ENCODE measurements around the gene ELFN2. TPM values are rescaled to one million over a fixed set of nuclear protein-coding genes. Genes with fewer than 3 reads are reported as not detected.

Gene ELFN2
- total RNA-seq, 2 experiments from 2014 or later: 0.63 to 1.8 TPM

DNA sequence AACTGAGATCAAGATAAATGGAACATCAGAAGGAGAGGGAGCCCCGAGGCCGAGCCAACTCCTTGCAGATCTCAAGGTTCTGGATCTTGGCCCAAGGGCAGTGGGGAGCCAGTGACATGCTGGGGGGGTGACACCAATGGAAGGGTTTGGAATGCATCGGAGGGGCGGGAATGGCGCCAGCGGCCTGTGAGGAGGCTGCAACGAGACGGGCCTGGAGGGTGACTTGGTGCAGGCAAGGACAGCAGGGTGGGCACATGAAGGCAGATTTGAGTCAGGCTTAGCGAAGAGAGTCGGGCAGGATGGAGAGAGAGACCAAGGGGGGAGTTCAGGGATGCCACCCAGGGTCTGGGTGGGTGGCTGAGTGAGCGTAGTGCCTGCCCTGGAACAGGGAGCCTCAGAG lies 23.2 kb downstream of the ELFN2 start:
- no peaks in the 10 kb centered on the region for H3K79me2 ChIP-seq (ENCODE audit: insufficient read depth, low read depth, low read length)
- ChIA-PET POLR2A (no interaction called here), CTCF (ENCODE audit: unreplicated experiment) (no interaction called here)
- no peaks in the 10 kb centered on the region for H4K20me1 ChIP-seq (ENCODE audit: insufficient read depth, low read length)
- H3K4me2 ChIP-seq (ENCODE audit: low read length): no peak overlapping the region
- H3K27ac ChIP-seq (ENCODE audit: low read depth, low read length, poor library complexity, severe bottlenecking): no peak overlapping the region
- H3K4me1 ChIP-seq (ENCODE audit: insufficient read depth, low read length, poor library complexity, severe bottlenecking): peaks cover 2% of the 10 kb centered on the region
- no peak overlapping the region for H3K4me3 ChIP-seq (ENCODE audit: low read depth, low read length, poor library complexity, severe bottlenecking)
- no peak for DNase-seq (ENCODE audit: low spot score)
- no peaks in the 10 kb centered on the region for H3K9me3 ChIP-seq (ENCODE audit: low read length)
- H3K36me3 ChIP-seq (ENCODE audit: insufficient read depth, low read length): no peaks in the 10 kb centered on the region
- intact Hi-C loops (cut with micrococcal nuclease; ENCODE audit: unreplicated experiment): no loop called here
- H2AFZ ChIP-seq (ENCODE audit: low read length): no peak overlapping the region
- no TSS peak for BruUV-seq (replicated peaks)
- H3K9me2 ChIP-seq (ENCODE audit: insufficient read depth, low read length): no peaks in the 10 kb centered on the region
- TF ChIP-seq, protein P1, sequence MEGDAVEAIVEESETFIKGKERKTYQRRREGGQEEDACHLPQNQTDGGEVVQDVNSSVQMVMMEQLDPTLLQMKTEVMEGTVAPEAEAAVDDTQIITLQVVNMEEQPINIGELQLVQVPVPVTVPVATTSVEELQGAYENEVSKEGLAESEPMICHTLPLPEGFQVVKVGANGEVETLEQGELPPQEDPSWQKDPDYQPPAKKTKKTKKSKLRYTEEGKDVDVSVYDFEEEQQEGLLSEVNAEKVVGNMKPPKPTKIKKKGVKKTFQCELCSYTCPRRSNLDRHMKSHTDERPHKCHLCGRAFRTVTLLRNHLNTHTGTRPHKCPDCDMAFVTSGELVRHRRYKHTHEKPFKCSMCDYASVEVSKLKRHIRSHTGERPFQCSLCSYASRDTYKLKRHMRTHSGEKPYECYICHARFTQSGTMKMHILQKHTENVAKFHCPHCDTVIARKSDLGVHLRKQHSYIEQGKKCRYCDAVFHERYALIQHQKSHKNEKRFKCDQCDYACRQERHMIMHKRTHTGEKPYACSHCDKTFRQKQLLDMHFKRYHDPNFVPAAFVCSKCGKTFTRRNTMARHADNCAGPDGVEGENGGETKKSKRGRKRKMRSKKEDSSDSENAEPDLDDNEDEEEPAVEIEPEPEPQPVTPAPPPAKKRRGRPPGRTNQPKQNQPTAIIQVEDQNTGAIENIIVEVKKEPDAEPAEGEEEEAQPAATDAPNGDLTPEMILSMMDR (conservative IDR thresholded peaks at IDR 0.05; ENCODE audit: low read length): no peak
- TF ChIP-seq EZH2phosphoT487 (IDR thresholded peaks at IDR 0.05; ENCODE audit: borderline replicate concordance, low read depth, low read length): no peak

DNA sequence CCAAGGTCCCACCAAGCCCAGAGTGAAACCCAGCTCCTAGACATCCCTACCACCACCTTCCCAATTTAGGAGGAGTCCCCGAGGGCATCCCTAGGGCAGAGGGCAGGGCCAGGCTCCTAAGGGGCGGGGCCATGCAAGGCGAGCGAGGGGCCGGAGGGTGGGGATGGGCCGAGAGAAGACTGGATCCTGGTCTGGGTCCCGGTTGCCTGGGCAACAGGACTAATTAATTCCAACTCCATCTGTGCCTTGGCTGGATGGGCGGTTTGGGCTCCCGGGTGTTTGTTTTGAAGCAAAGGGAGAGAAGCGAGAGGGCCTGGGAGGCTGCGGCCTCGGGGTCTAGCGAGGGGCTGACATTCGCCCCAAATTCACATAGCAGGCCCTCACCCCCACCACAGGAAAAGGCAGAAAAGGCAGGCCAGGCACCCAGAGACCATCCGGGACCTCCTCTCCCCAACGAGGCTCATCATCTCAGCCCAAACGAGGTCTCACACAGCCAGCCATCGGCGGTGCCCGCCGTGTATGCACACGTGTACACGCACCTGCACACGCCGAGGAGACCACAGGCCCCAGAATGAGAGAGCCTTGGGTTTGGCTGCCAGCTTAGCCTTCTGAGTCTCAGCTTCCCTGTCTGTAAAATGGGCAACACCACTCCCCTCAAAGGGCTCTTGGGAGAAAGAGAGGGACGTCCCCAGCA lies 23.9 kb downstream of the ELFN2 start:
- no peaks in the 10 kb centered on the region for H3K36me3 ChIP-seq (ENCODE audit: insufficient read depth, low read length)
- CTCF ChIA-PET (ENCODE audit: unreplicated experiment): interaction anchor here (0.6 kb wide), 1 partner anchor 108 kb away, joined by 3 read pairs; no protein-coding TSS in a partner anchor
- no peaks in the 10 kb centered on the region for H3K4me1 ChIP-seq (ENCODE audit: insufficient read depth, low read length, poor library complexity, severe bottlenecking)
- H3K4me2 ChIP-seq (ENCODE audit: low read length): no peak overlapping the region
- no peak for TF ChIP-seq EZH2phosphoT487 (IDR thresholded peaks at IDR 0.05; ENCODE audit: borderline replicate concordance, low read depth, low read length)
- TF ChIP-seq, protein P1 (conservative IDR thresholded peaks at IDR 0.05; ENCODE audit: low read length): no peak
- no peaks in the 10 kb centered on the region for H3K9me2 ChIP-seq (ENCODE audit: insufficient read depth, low read length)
- H3K27ac ChIP-seq (ENCODE audit: low read depth, low read length, poor library complexity, severe bottlenecking): no peak overlapping the region
- no peak overlapping the region for H3K4me3 ChIP-seq (ENCODE audit: low read depth, low read length, poor library complexity, severe bottlenecking)
- no peak for DNase-seq (ENCODE audit: low spot score)
- BruUV-seq (replicated peaks): no TSS peak
- intact Hi-C loops (cut with micrococcal nuclease; ENCODE audit: unreplicated experiment): no loop called here
- H2AFZ ChIP-seq (ENCODE audit: low read length): no peak overlapping the region
- H3K79me2 ChIP-seq (ENCODE audit: insufficient read depth, low read depth, low read length): no peaks in the 10 kb centered on the region
- POLR2A ChIA-PET: no interaction called here
- no peaks in the 10 kb centered on the region for H4K20me1 ChIP-seq (ENCODE audit: insufficient read depth, low read length)
- H3K9me3 ChIP-seq (ENCODE audit: low read length): no peaks in the 10 kb centered on the region

DNA sequence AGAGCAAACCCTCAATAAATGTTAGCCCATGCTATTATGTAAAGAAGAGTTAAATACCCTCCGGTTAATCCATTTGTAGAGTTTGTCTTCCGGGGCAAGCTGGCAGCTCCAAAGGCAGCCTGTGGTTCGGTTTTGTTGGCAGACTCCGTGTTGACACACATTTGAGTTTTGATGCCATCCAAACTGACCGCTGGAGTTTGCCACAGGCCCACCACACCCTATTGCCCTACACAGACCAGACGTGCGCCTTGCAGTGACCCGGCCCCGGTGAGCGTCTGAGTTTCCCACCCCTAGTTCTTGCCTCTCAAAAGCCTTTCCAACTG lies 25.1 kb downstream of the ELFN2 start:
- no peak for DNase-seq (ENCODE audit: low spot score)
- H3K9me3 ChIP-seq (ENCODE audit: low read length): no peaks in the 10 kb centered on the region
- H3K4me1 ChIP-seq (ENCODE audit: insufficient read depth, low read length, poor library complexity, severe bottlenecking): no peaks in the 10 kb centered on the region
- TF ChIP-seq EZH2phosphoT487 (IDR thresholded peaks at IDR 0.05; ENCODE audit: borderline replicate concordance, low read depth, low read length): no peak
- TF ChIP-seq, protein P1 (conservative IDR thresholded peaks at IDR 0.05; ENCODE audit: low read length): no peak
- H4K20me1 ChIP-seq (ENCODE audit: insufficient read depth, low read length): no peaks in the 10 kb centered on the region
- no peaks in the 10 kb centered on the region for H3K36me3 ChIP-seq (ENCODE audit: insufficient read depth, low read length)
- no TSS peak for BruUV-seq (replicated peaks)
- ChIA-PET CTCF (ENCODE audit: unreplicated experiment) (no interaction called here), POLR2A (no interaction called here)
- no peaks in the 10 kb centered on the region for H3K79me2 ChIP-seq (ENCODE audit: insufficient read depth, low read depth, low read length)
- H3K27ac ChIP-seq (ENCODE audit: low read depth, low read length, poor library complexity, severe bottlenecking): no peak overlapping the region
- intact Hi-C loops (cut with micrococcal nuclease; ENCODE audit: unreplicated experiment): no loop called here
- H3K9me2 ChIP-seq (ENCODE audit: insufficient read depth, low read length): no peaks in the 10 kb centered on the region
- no peak overlapping the region for H3K4me2 ChIP-seq (ENCODE audit: low read length)
- no peak overlapping the region for H3K4me3 ChIP-seq (ENCODE audit: low read depth, low read length, poor library complexity, severe bottlenecking)
- no peak overlapping the region for H2AFZ ChIP-seq (ENCODE audit: low read length)

All from OCI-LY7 (cell line).